22Rv1 (cell line): ENCODE data around the gene RSPH3.

Experiments
- ZFX ChIP-seq: fragments of 450-650 bp; IDR thresholded peaks from 2 replicates; pipeline ENCODE4 v1.6.1; 2017; ENCODE audit warnings: antibody characterized with exemption, borderline replicate concordance
- TF ChIP-seq, protein P1 (sequence below): fragments of 450-650 bp; IDR thresholded peaks from 2 replicates; pipeline ENCODE4 v1.5.1; 2017; ENCODE audit warnings: mild to moderate bottlenecking

GRCh38 chr6:159036673-159037072, 36.7 kb upstream of the RSPH3 start:
- TF ChIP-seq, protein P1, sequence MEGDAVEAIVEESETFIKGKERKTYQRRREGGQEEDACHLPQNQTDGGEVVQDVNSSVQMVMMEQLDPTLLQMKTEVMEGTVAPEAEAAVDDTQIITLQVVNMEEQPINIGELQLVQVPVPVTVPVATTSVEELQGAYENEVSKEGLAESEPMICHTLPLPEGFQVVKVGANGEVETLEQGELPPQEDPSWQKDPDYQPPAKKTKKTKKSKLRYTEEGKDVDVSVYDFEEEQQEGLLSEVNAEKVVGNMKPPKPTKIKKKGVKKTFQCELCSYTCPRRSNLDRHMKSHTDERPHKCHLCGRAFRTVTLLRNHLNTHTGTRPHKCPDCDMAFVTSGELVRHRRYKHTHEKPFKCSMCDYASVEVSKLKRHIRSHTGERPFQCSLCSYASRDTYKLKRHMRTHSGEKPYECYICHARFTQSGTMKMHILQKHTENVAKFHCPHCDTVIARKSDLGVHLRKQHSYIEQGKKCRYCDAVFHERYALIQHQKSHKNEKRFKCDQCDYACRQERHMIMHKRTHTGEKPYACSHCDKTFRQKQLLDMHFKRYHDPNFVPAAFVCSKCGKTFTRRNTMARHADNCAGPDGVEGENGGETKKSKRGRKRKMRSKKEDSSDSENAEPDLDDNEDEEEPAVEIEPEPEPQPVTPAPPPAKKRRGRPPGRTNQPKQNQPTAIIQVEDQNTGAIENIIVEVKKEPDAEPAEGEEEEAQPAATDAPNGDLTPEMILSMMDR = no peak
- no peak for TF ChIP-seq ZFX
